HCT116 (cell line): ENCODE results near the gene RNASEH2A. TPM values are rescaled to one million over a fixed set of nuclear protein-coding genes. Genes with fewer than 3 reads are reported as not detected.

ENCODE experiments used
- ATAC-seq: fragments of 200-7000 bp; cut with Tn5 transposase; 2 replicates; pipeline ENCODE4 v1.9.1; 2020; ENCODE audit warnings: mild to moderate bottlenecking, moderate library complexity
- BruUV-seq: library from RNA; stranded (reverse); fragments of 400-500 nt; replicated peaks from 2 replicates; lab custom pipeline; 2021; lab: Mats Ljungman, UMichigan
- CTCF ChIA-PET: fragments of 300-600 bp; sonication (Branson Sonifier 250); formaldehyde crosslinking; loops from one replicate; lab custom pipeline; 2021; ENCODE audit warnings: antibody characterized with exemption; lab: Charles Lee
- POLR2A ChIA-PET: fragments of 300-600, 350-600 bp; sonication (Branson Sonifier 250); formaldehyde crosslinking; loops from one replicate; lab custom pipeline; 2021; ENCODE audit warnings: antibody characterized with exemption; lab: Charles Lee
- RAD21 ChIA-PET, 2 experiments: fragments of 300-600 bp; sonication (Branson Sonifier 250); formaldehyde crosslinking; loops; one replicate each; lab custom pipeline; 2023; ENCODE audit warnings: low total read pairs in 2 of 2; ENCODE audit not compliant: uncharacterized antibody in 2 of 2, unreplicated experiment in 2 of 2, low non-redundant PET in 1 of 2; lab: Charles Lee
- DNase-seq: peaks from one replicate; pipeline ENCODE4 v3.0.0-alpha.2; 2010; ENCODE audit warnings: low read depth, low spot score
- H2AFZ ChIP-seq: fragments of 200-600 bp; shearing (Covaris generic), sonication (generic); 2 replicates; pipeline ENCODE4 v1.6.1; 2017; ENCODE audit warnings: low read depth, mixed run types, mixed read lengths, antibody characterized with exemption, low read length; ENCODE audit not compliant: poor library complexity, severe bottlenecking
- H3K27ac ChIP-seq: 2 replicates; pipeline ENCODE4 v1.5.1; 2012; ENCODE audit warnings: low read depth, low read length
- H3K27me3 ChIP-seq: fragments of 200-600 bp; sonication (generic); 2 replicates; pipeline ENCODE4 v1.6.1; 2016; ENCODE audit warnings: mixed run types, low read length, mixed read lengths; ENCODE audit not compliant: insufficient read depth
- H3K36me3 ChIP-seq, 2 experiments: fragments of 200-500 bp in 1 of 2; fragments of 200-600 bp in 1 of 2; sonication (Bioruptor generic) in 1 of 2; sonication (generic) in 1 of 2; 2 replicates each; pipeline versions ENCODE4 v1.5.1 to v1.6.1; 2014 to 2016; ENCODE audit warnings: low read length in 2 of 2, inconsistent platforms in 1 of 2, mixed read lengths in 1 of 2, mixed run types in 1 of 2; ENCODE audit not compliant: insufficient read depth in 2 of 2, control insufficient read depth in 1 of 2
- H3K4me1 ChIP-seq, 2 experiments: fragments of 200-600 bp in 1 of 2; sonication (generic) in 1 of 2; 2 replicates each; pipeline versions ENCODE4 v1.5.1 to v1.6.1; 2012 to 2017; ENCODE audit warnings: low read length in 2 of 2, inconsistent platforms in 1 of 2, mild to moderate bottlenecking in 1 of 2, mixed read lengths in 1 of 2, mixed run types in 1 of 2, moderate library complexity in 1 of 2; ENCODE audit not compliant: insufficient read depth in 2 of 2, control insufficient read depth in 1 of 2
- H3K4me2 ChIP-seq: fragments of 200-600 bp; sonication (generic); 2 replicates; pipeline ENCODE4 v1.6.1; 2017; ENCODE audit warnings: mixed run types, low read length, mixed read lengths
- H3K4me3 ChIP-seq, 2 experiments: fragments of 200-600 bp in 1 of 2; sonication (generic) in 1 of 2; replicated peaks in 1 of 2; 2 replicates each; pipeline ENCODE4 v1.5.1; 2011 to 2016; ENCODE audit warnings: low read length in 2 of 2, control low read depth in 1 of 2, low read depth in 1 of 2, mild to moderate bottlenecking in 1 of 2, mixed read lengths in 1 of 2, mixed run types in 1 of 2
- H3K79me2 ChIP-seq: fragments of 200-600 bp; sonication (generic); 2 replicates; pipeline ENCODE4 v1.6.1; 2017; ENCODE audit warnings: mild to moderate bottlenecking, mixed run types, low read length, moderate library complexity, mixed read lengths; ENCODE audit not compliant: insufficient read depth
- H3K9ac ChIP-seq: fragments of 200-600 bp; sonication (generic); 2 replicates; pipeline ENCODE4 v1.6.1; 2016; ENCODE audit warnings: low read length, mixed read lengths
- H3K9me2 ChIP-seq: fragments of 200-600 bp; sonication (generic), shearing (Covaris generic); 2 replicates; pipeline ENCODE4 v1.6.1; 2017; ENCODE audit warnings: mixed run types, mild to moderate bottlenecking, moderate library complexity; ENCODE audit not compliant: insufficient read depth
- H3K9me3 ChIP-seq, 2 experiments: fragments of 200-500 bp in 1 of 2; fragments of 200-600 bp in 1 of 2; sonication (Bioruptor generic) in 1 of 2; sonication (generic) in 1 of 2; 2 replicates each; pipeline ENCODE4 v1.6.1; 2014 to 2017; ENCODE audit warnings: low read length in 2 of 2, mixed read lengths in 2 of 2, inconsistent platforms in 1 of 2, low read depth in 1 of 2, mild to moderate bottlenecking in 1 of 2, mixed run types in 1 of 2, moderate library complexity in 1 of 2; ENCODE audit not compliant: control insufficient read depth in 1 of 2, insufficient read depth in 1 of 2
- H4K20me1 ChIP-seq: fragments of 200-600 bp; sonication (generic), shearing (Covaris generic); 2 replicates; pipeline ENCODE4 v1.6.1; 2017; ENCODE audit warnings: mixed run types, mild to moderate bottlenecking, moderate library complexity; ENCODE audit not compliant: insufficient read depth
- MAX ChIP-seq: IDR thresholded peaks from 2 replicates; pipeline ENCODE4 v1.6.1; 2012
- SP1 ChIP-seq: IDR thresholded peaks from 2 replicates; pipeline ENCODE4 v1.6.1; 2012; ENCODE audit warnings: low read depth
- SRF ChIP-seq: IDR thresholded peaks from 2 replicates; pipeline ENCODE4 v1.6.1; 2012; ENCODE audit warnings: low read depth
- intact Hi-C: fragments of 100-400 bp; cut with micrococcal nuclease; formaldehyde crosslinking; loops from 2 replicates; pipeline ENCODE4 v1.10.0; 2022
- total RNA-seq: library from RNA; stranded (reverse); gene quantifications from one replicate; pipeline ENCODE4 v1.2.1, GENCODE V29; 2021; ENCODE audit not compliant: unreplicated experiment
- TF ChIP-seq, protein P1 (sequence below): IDR thresholded peaks from 2 replicates; pipeline ENCODE4 v1.6.1; 2012

RNASEH2A gene
- total RNA-seq, 1 experiment from 2014 or later = 54.5 TPM

DNA sequence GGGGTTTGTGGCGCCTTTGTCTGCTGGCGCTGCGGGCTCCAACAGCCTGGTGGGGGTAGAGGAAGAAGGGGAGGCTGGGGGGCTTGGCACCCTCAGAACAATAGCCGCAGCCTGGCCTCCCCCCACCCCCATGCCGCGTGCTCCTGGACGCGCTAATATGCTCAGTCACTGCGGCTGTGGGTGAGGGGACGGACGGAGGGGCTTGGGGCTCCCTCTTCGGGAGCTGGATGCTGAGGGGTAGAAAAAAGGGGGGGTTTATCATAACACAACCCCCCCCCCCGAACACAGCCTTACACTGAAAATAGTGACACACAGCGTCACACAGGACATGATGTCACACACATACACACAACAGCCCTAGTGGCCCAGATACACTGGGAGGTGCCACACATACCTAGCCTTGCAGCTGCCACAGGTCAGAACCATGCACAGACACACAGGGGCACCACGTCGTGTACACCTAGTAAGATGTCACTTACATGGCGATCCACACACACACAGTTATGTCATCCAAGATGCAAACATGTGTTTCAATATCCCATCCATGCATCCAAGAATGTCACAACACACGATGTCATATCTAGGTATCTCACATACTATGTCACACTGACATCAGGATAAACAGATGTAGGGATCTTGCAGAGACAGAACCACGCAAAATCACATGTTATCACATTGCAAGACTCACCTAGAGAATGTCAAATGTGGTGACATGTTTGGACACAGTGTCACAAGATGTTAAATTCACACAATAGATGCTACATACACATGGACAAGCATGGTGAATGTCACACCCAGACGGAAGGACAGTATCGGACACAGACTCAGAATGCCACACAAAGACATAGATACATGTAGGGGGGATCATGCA is 32.7 kb downstream of the RNASEH2A start:
- H3K9me2 ChIP-seq = no peaks in the 10 kb centered on the region
- peaks cover 38 to 68% of the 10 kb centered on the region in 2 experiments for H3K4me1 ChIP-seq
- peaks cover 36% of the 10 kb centered on the region; the same call in 1 of the 2 replicates for H3K79me2 ChIP-seq
- TF ChIP-seq MAX = peak; percentile 45; the same call in 1 of the 2 replicates
- TF ChIP-seq, protein P1, sequence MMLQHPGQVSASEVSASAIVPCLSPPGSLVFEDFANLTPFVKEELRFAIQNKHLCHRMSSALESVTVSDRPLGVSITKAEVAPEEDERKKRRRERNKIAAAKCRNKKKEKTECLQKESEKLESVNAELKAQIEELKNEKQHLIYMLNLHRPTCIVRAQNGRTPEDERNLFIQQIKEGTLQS = no peak
- POLR2A ChIA-PET = no interaction called here
- H3K9ac ChIP-seq = peak overlapping the region; percentile 88
- BruUV-seq = TSS peak; percentile 24
- CTCF ChIA-PET = interaction anchor here (1.0 kb wide), 1 partner anchor 9 kb away, joined by 3 read pairs; no protein-coding TSS in a partner anchor
- peaks cover 5 to 6% of the 10 kb centered on the region in 2 experiments; a peak in 1 of 4 replicates for H3K36me3 ChIP-seq
- no peaks in the 10 kb centered on the region for H3K9me3 ChIP-seq
- ATAC-seq (no peak), DNase-seq (no peak)
- RAD21 ChIA-PET = interaction anchor here in 1 of 2 experiments (0.7 kb wide), 1 partner anchor 171 kb away, joined by 7 read pairs; no protein-coding TSS in a partner anchor
- peak overlapping the region; percentile 91 for H3K4me2 ChIP-seq
- no peaks in the 10 kb centered on the region for H3K27me3 ChIP-seq
- H3K4me3 ChIP-seq = peak overlapping the region; percentile 61 to 88
- H2AFZ ChIP-seq = no peak overlapping the region
- intact Hi-C loops = loop anchor here (5.0 kb wide), 2 partner anchors 37 to 122 kb away; partner anchors contain the start of genes PRDX2 and THSD8
- no peaks in the 10 kb centered on the region for H4K20me1 ChIP-seq
- peak overlapping the region; percentile 69 for H3K27ac ChIP-seq

DNA sequence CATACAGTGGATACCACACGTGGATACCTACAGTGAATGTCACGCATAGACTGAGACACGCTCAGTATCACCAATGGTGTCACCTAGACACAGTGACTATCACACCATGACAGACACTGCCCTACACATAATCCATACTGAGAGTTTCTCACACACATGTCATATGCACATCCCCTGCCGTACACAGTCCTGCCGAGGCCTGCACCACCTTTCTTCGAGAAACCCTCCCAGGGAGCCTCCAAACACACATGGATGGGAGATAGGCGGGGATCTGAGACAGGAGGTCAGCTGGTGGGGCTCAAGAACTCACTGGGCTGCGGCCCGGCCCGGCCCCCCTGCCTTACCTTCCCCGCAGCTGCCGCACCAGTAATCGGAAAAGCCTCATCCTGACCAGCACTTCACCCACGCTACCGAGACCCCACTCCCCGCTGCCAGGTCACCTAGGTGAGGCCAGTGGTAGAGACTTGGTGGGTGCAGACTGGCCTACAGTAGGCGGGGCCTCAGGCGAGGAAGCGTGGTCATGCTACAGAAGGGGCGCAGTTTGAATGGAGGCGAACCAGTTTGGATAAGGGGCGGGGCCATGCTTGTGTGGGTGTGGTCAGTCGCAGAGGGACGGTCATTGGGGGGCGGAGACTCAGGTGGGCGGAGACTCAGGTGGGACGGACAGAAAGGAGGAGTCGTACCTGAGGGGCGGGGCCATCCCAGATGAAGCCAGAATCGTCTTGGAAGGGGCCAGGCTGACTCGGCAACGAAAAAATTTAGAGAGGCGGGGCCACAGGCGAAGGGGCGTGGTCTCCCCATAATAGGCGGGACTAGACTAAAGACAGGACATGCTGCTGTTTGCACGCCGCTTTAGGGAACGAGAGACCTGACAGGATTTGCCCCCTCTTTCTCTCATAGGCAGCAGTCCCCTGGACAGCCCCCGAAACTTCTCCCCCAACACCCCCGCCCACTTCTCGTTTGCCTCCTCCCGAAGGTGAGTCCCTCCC is 34.0 kb downstream of the RNASEH2A start:
- Histone ChIP-seq H3K4me2 (peak overlapping the region; percentile 52), H3K9ac (peak overlapping the region; percentile 24), H2AFZ (no peak overlapping the region), H3K36me3 (peaks cover 5 to 6% of the 10 kb centered on the region in 2 experiments; a peak in 1 of 4 replicates), H3K27ac (peak overlapping the region; percentile 46), H3K79me2 (peaks cover 36% of the 10 kb centered on the region; the same call in 1 of the 2 replicates), H3K4me1 (peaks cover 31 to 59% of the 10 kb centered on the region in 2 experiments), H4K20me1 (no peaks in the 10 kb centered on the region), H3K9me2 (no peaks in the 10 kb centered on the region), H3K9me3 (no peaks in the 10 kb centered on the region), H3K27me3 (no peaks in the 10 kb centered on the region), H3K4me3 (no peak overlapping the region)
- TF ChIP-seq SP1 (peak; percentile 60), SRF (no peak; the same call in 1 of the 2 replicates)
- ATAC-seq (peak; percentile 76), DNase-seq (peak; percentile 93)
- ChIA-PET RAD21 (no interaction called here), POLR2A (no interaction called here), CTCF (no interaction called here)
- BruUV-seq = no TSS peak
- intact Hi-C loops = no loop called here
